ENCODE data around the gene MYO3B. TPM values are rescaled to one million over a fixed set of nuclear protein-coding genes. Genes with fewer than 3 reads are reported as not detected.

The MYO3B gene
- total and polyA plus RNA-seq, 11 donors, result 0.09 to 0.19 (median 0.10) TPM; not detected in 8

DNA sequence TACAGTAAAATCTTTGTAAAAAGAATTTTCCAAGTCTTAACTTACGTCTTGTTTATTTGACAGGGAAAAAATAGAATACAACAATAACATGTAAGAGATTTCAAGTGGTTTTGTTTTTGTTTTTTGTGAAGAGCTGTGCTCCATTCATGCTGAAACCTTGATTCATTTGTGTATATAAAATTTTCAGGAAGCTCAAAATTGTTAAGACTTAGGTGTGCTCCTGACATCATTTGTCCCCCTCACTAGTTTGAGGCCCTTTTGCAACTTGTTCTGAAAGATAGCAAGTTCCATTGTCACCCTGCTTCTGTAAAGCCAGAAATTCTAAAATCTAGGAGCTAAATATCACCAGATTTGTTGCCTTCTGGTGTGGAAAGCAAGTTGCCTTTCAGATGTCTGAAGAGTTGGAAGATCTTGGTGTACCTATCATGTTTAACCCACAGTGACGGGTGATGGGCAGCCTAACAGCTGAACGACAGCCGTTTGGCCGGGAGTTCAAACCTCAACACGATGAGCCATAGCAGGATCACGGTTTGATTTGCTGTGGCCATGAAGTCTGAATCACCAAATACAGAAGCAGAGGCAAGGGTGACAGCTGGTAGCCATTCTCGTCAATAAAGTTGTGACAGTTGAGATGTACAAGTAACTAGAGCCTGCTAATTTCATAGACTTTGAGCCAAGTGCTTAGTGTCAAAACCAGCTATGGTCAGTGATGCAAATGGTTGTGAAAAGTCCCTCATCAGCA lies 331.7 kb downstream of the MYO3B start:
- intact Hi-C loops (cut with DNase I), result loop anchor here in 2 of 10 donors (10.0 kb wide), 1 partner anchor 205 kb away; the partner anchor contains the start of gene SP5 (in 2 of the 2)

DNA sequence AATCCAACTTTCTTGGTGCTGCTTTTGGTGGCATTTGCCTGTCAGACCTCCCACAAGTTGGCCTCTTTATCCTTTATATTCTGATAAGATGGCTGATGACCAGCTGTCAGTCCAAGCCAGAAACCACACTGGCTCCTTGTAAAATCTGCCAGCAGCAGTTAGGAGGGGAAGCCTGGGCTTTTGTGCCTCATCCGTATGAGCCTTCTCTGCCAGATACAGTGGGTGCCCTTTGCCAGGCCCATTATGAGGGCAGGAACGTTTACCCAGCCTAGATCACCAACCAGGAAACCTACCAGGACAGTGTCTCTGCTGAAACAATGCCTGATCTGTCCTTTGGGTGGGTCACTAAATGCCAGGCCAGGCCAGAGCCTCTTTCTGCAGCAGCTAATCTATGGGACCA lies 334.3 kb downstream of the MYO3B start:
- intact Hi-C loops (cut with DNase I), result no loop called here
- Histone ChIP-seq H3K9me3 (no peaks in the 10 kb centered on the region), H3K27me3 (peaks cover 0 to under 1% (median 0%) of the 10 kb centered on the region in 9 donors), H3K36me3 (no peaks in the 10 kb centered on the region), H3K4me3 (no peak overlapping the region), H3K27ac (no peak overlapping the region), H3K4me1 (peaks cover 0 to 15% (median 0%) of the 10 kb centered on the region in 12 donors)
- TF ChIP-seq POLR2A (IDR thresholded peaks at IDR 0.05) (no peak), CTCF (IDR thresholded peaks at IDR 0.05) (no peak)
- ATAC-seq, result peak in 3 of 4 donors; percentile 22 to 55 (median 46)
- no peak for DNase-seq
- 40 to 58% (median 49%) methylated on average over 2 of the region's 2 CpGs for WGBS, 4 donors

More for the DNA sequence above, 331.7 kb downstream of the MYO3B start:
- ATAC-seq (no peak), DNase-seq (no peak)
- peaks cover 0 to 36% (median 12%) of the 10 kb centered on the region in 12 donors for H3K4me1 ChIP-seq
- H3K27me3 ChIP-seq, result peaks cover 0 to 5% (median 0%) of the 10 kb centered on the region in 9 donors
- 93 to 95% (median 95%) methylated on average over 8 of the region's 8 CpGs for WGBS, 4 donors
- H3K27ac ChIP-seq, result no peak overlapping the region
- H3K9me3 ChIP-seq, result no peaks in the 10 kb centered on the region
- no peak overlapping the region for H3K4me3 ChIP-seq
- TF ChIP-seq CTCF (IDR thresholded peaks at IDR 0.05) (no peak), POLR2A (IDR thresholded peaks at IDR 0.05) (no peak)
- no peaks in the 10 kb centered on the region for H3K36me3 ChIP-seq

DNA sequence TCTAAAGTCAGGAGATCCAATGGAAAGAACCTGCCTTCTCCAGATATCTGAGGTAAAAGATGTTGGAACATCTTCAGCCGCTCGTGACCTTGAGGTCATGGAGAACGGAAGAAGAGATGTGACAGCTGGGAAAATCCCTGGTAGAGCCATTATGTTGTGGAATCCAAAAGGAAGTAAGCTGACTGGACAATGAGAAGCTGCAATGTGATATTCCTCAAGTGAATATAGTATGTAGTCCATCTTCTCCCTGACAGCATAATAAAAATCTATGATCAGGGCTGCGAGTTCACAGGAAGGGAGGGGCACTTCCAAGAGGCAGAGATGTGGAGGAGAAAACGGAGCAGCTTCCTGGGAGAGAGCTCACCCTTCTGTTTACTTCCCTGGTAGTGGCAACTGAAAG lies 336.2 kb downstream of the MYO3B start:
- no peak for TF ChIP-seq CTCF (IDR thresholded peaks at IDR 0.05)
- H3K4me3 ChIP-seq, result no peak overlapping the region
- H3K4me1 ChIP-seq, result peaks cover 0 to 15% (median 0%) of the 10 kb centered on the region in 12 donors
- H3K9me3 ChIP-seq, result no peaks in the 10 kb centered on the region
- H3K36me3 ChIP-seq, result no peaks in the 10 kb centered on the region
- H3K27me3 ChIP-seq, result no peaks in the 10 kb centered on the region
- H3K27ac ChIP-seq, result no peak overlapping the region
- DNase-seq, result peak in 1 of 5 donors; percentile 28
- intact Hi-C loops (cut with DNase I), result no loop called here
- 36 to 54% (median 42%) methylated on average over 5 of the region's 5 CpGs for WGBS, 4 donors
- peak in 1 of 4 donors; percentile 26 for ATAC-seq

- no peaks in the 10 kb centered on the region for H3K9me3 ChIP-seq
- H3K27ac ChIP-seq, result no peak overlapping the region
- TF ChIP-seq CTCF (IDR thresholded peaks at IDR 0.05), result no peak
- no peak for TF ChIP-seq POLR2A (IDR thresholded peaks at IDR 0.05)
- H3K36me3 ChIP-seq, result no peaks in the 10 kb centered on the region
- no peaks in the 10 kb centered on the region for H3K27me3 ChIP-seq
- intact Hi-C loops (cut with DNase I), result no loop called here
- H3K4me1 ChIP-seq, result peaks cover 0 to 9% (median 0%) of the 10 kb centered on the region in 12 donors
- 42 to 62% (median 45%) methylated on average over 1 of the region's 1 CpG for WGBS, 4 donors
- DNase-seq (no peak), ATAC-seq (no peak)
- no peak overlapping the region for H3K4me3 ChIP-seq
Measured at GRCh38 chr2:170517538-170517937, 339.6 kb downstream of the MYO3B start.
